ENCODE data around the gene TAF1B. TPM values are rescaled to one million over a fixed set of nuclear protein-coding genes. Genes with fewer than 3 reads are reported as not detected.

TAF1B gene
- total RNA-seq, result 10 to 100 TPM; 17.0 to 21.6 (median 20.3) TPM

- intact Hi-C loops (cut with DNase I; ENCODE audit: low total_unique reads), result no loop called here
- peak within 1 kb of the TSS; percentile 74 to 96 (median 80) for H3K4me3 ChIP-seq
- no peaks in the 10 kb centered on the region for H3K27me3 ChIP-seq
- H3K27ac ChIP-seq, result peak within 1 kb of the TSS; percentile 92 to 96
- peak; percentile 90 to 97 (median 91) for TF ChIP-seq POLR2AphosphoS5 (IDR thresholded peaks at IDR 0.05)
- peak; percentile 77 for TF ChIP-seq POLR2A (IDR thresholded peaks at IDR 0.05)
- peak in 1 of 3 donors; percentile 28 for TF ChIP-seq CTCF (IDR thresholded peaks at IDR 0.05)
- H3K36me3 ChIP-seq, result no peaks in the 10 kb centered on the region
- no peaks in the 10 kb centered on the region for H3K9me3 ChIP-seq
- no peaks in the 10 kb centered on the region for H3K4me1 ChIP-seq
- peak; percentile 76 to 84 for DNase-seq (ENCODE audit: low spot score in 2 of 2)
These were observed at the start of gene TAF1B for GRCh38 chr2:9843229-9844035. TSS of gene TAF1B (plus strand) at chr2:9843474. CDS start at chr2:9843542, 68 bp downstream.

- intact Hi-C loops (cut with DNase I; ENCODE audit: low total_unique reads), result no loop called here
- peak in 1 of 2 donors; percentile 31 for DNase-seq (ENCODE audit: low spot score in 2 of 2)
- Histone ChIP-seq H3K4me3 (no peak overlapping the region), H3K4me1 (peaks cover 0 to 20% of the 10 kb centered on the region in 2 donors), H3K36me3 (no peaks in the 10 kb centered on the region), H3K27ac (no peak overlapping the region), H3K27me3 (no peaks in the 10 kb centered on the region), H3K9me3 (no peaks in the 10 kb centered on the region)
- TF ChIP-seq CTCF (IDR thresholded peaks at IDR 0.05) (no peak), POLR2A (IDR thresholded peaks at IDR 0.05) (no peak), POLR2AphosphoS5 (IDR thresholded peaks at IDR 0.05) (no peak)
These were observed 49.2 kb upstream of the TAF1B start for GRCh38 chr2:9793918-9794717.

DNA sequence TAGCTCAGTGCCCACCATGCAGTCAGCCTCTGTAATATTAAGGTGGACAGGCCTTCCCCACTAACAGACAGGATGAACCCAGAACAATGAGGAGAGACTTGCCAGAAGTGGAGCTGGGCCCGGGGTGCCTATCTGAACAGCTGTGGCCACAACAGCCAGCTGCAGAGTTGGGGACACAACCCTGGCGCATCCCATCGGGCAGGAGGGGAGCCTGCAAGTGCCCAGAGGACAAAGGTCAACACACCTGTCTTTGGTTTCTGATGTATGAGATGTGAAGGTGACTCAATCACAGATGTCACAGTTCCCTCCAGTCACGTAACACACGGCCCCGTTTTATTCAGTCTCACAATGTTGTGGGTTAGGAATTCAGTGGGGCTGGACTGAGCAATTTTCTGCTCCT lies 48.2 kb upstream of the TAF1B start:
- Histone ChIP-seq H3K27me3 (no peaks in the 10 kb centered on the region), H3K9me3 (no peaks in the 10 kb centered on the region), H3K4me1 (peaks cover 7 to 27% of the 10 kb centered on the region in 2 donors), H3K4me3 (no peak overlapping the region), H3K27ac (no peak overlapping the region), H3K36me3 (no peaks in the 10 kb centered on the region)
- intact Hi-C loops (cut with DNase I; ENCODE audit: low total_unique reads), result no loop called here
- no peak for DNase-seq (ENCODE audit: low spot score in 2 of 2)
- TF ChIP-seq POLR2AphosphoS5 (IDR thresholded peaks at IDR 0.05), result no peak

- H3K36me3 ChIP-seq, result no peaks in the 10 kb centered on the region
- no peak overlapping the region for H3K27ac ChIP-seq
- DNase-seq (ENCODE audit: low spot score in 2 of 2), result peak in 1 of 2 donors; percentile 48
- H3K4me3 ChIP-seq, result no peak overlapping the region
- intact Hi-C loops (cut with DNase I; ENCODE audit: low total_unique reads), result no loop called here
- no peaks in the 10 kb centered on the region for H3K9me3 ChIP-seq
- H3K27me3 ChIP-seq, result no peaks in the 10 kb centered on the region
- H3K4me1 ChIP-seq, result peaks cover 14 to 29% of the 10 kb centered on the region in 2 donors
- TF ChIP-seq CTCF (IDR thresholded peaks at IDR 0.05) (no peak), POLR2A (IDR thresholded peaks at IDR 0.05) (no peak), POLR2AphosphoS5 (IDR thresholded peaks at IDR 0.05) (no peak)
These were observed 46.9 kb upstream of the TAF1B start for GRCh38 chr2:9796056-9797010.

- Histone ChIP-seq H3K27me3 (no peaks in the 10 kb centered on the region), H3K4me1 (peaks cover 17 to 36% of the 10 kb centered on the region in 2 donors), H3K27ac (peak overlapping the region; percentile 66 to 80), H3K9me3 (no peaks in the 10 kb centered on the region), H3K36me3 (no peaks in the 10 kb centered on the region), H3K4me3 (no peak overlapping the region)
- TF ChIP-seq POLR2A (IDR thresholded peaks at IDR 0.05), result no peak
- TF ChIP-seq CTCF (IDR thresholded peaks at IDR 0.05), result no peak
- TF ChIP-seq POLR2AphosphoS5 (IDR thresholded peaks at IDR 0.05), result no peak
- intact Hi-C loops (cut with DNase I; ENCODE audit: low total_unique reads), result no loop called here
- DNase-seq (ENCODE audit: low spot score in 2 of 2), result peak in 1 of 2 donors; percentile 43
These were observed 46.2 kb upstream of the TAF1B start for GRCh38 chr2:9797086-9797485.

Measured in breast epithelium (tissue), 4 donors.